Endodermal cell (in vitro differentiated cells): Measurements from ENCODE around the gene DCDC2. TPM values are rescaled to one million over a fixed set of nuclear protein-coding genes. Genes with fewer than 3 reads are reported as not detected.
A peak's percentile ranks its signal among the peaks of the same experiment; 100 is the strongest.

Experiments
- DNase-seq: peaks from one replicate; pipeline ENCODE4 v3.0.0-alpha.2; 2017
- H3K27ac ChIP-seq: 2 replicates; pipeline ENCODE4 v1.5.1; 2013; ENCODE audit warnings: mild to moderate bottlenecking, low read depth, low read length, moderate library complexity
- H3K27me3 ChIP-seq: 2 replicates; pipeline ENCODE4 v1.6.1; 2013; ENCODE audit warnings: mild to moderate bottlenecking, low read length, moderate library complexity; ENCODE audit not compliant: insufficient read depth, control insufficient read depth, poor library complexity, severe bottlenecking
- H3K36me3 ChIP-seq: 2 replicates; pipeline ENCODE4 v1.7.0; 2013; ENCODE audit warnings: mild to moderate bottlenecking, low read length, moderate library complexity; ENCODE audit not compliant: control insufficient read depth, insufficient read depth
- H3K4me1 ChIP-seq: one replicate; pipeline ENCODE4 v1.7.0; 2013; ENCODE audit warnings: low read length; ENCODE audit not compliant: control insufficient read depth, insufficient read depth
- H3K4me3 ChIP-seq: 2 replicates; pipeline ENCODE4 v1.5.1; 2013; ENCODE audit warnings: mild to moderate bottlenecking, low read length, moderate library complexity
- H3K9ac ChIP-seq: 2 replicates; pipeline ENCODE4 v1.6.1; 2013; ENCODE audit warnings: mild to moderate bottlenecking, low read length, moderate library complexity; ENCODE audit not compliant: poor library complexity, severe bottlenecking; ENCODE audit errors: extremely low read depth
- H3K9me3 ChIP-seq: 2 replicates; pipeline ENCODE4 v1.6.1; 2013; ENCODE audit warnings: mild to moderate bottlenecking, low read length, moderate library complexity; ENCODE audit not compliant: control insufficient read depth
- H3K27ac Mint-ChIP-seq: 2 replicates; pipeline ENCODE4 v1.8.0; 2020; ENCODE audit warnings: mixed read lengths
- H3K27me3 Mint-ChIP-seq: 2 replicates; pipeline ENCODE4 v1.8.0; 2021; ENCODE audit warnings: mild to moderate bottlenecking, mixed read lengths; ENCODE audit not compliant: insufficient read depth
- H3K36me3 Mint-ChIP-seq: 2 replicates; pipeline ENCODE4 v1.8.0; 2020; ENCODE audit warnings: low read depth, mixed read lengths
- H3K4me1 Mint-ChIP-seq: 2 replicates; pipeline ENCODE4 v1.8.0; 2020; ENCODE audit warnings: mixed read lengths
- H3K4me3 Mint-ChIP-seq: 2 replicates; pipeline ENCODE4 v1.8.0; 2020; ENCODE audit warnings: mild to moderate bottlenecking, moderate library complexity, mixed read lengths
- H3K9me3 Mint-ChIP-seq: 2 replicates; pipeline ENCODE4 v1.8.0; 2020; ENCODE audit warnings: mild to moderate bottlenecking, mixed read lengths
- CTCF ChIP-seq: fragments of 200-600 bp; sonication (generic); conservative IDR thresholded peaks from 2 replicates; pipeline ENCODE4 v1.5.0; 2021; ENCODE audit warnings: antibody characterized with exemption, mild to moderate bottlenecking
- WGBS, 2 experiments: methylation state at CpG; one replicate each; pipeline versions ENCODE4 v1.1.5 to v1.1.7; 2013; ENCODE audit warnings: missing lambda C conversion rate in 2 of 2, mixed read lengths in 1 of 2; ENCODE audit not compliant: insufficient coverage in 1 of 2, insufficient read length in 1 of 2; 5-methylcytosine and 5-hydroxymethylcytosine counted together
- total RNA-seq, 2 donors: library from RNA; stranded (reverse); fragmentation: NEBNext Ultra II Directional in 1 of 2; extraction: Animal tissue kit (Norgen Biotek cat#: 25700) in 1 of 2; gene quantifications; 2 replicates in 1 of 2; 3 replicates in 1 of 2; pipeline ENCODE4 v1.2.1, GENCODE V29; 2021

Gene DCDC2
- total RNA-seq, 2 donors from 2014 or later: 0.49 to 1.4 TPM

GRCh38 chr6:24251339-24251738 is 106.5 kb downstream of the DCDC2 start:
- Mint-ChIP-seq H3K4me1 (peaks cover 12% of the 10 kb centered on the region), H3K27me3 (no peaks in the 10 kb centered on the region), H3K36me3 (no peaks in the 10 kb centered on the region), H3K27ac (no peak overlapping the region), H3K4me3 (no peak overlapping the region), H3K9me3 (peaks cover 4% of the 10 kb centered on the region)
- no peaks in the 10 kb centered on the region for H3K36me3 ChIP-seq
- H3K27me3 ChIP-seq: no peaks in the 10 kb centered on the region
- 75 to 83% methylated on average over 2 of the region's 2 CpGs for WGBS, 2 experiments
- no peak for TF ChIP-seq CTCF
- DNase-seq: peak; percentile 59
- peak overlapping the region; percentile 85 for H3K27ac ChIP-seq
- H3K4me1 ChIP-seq: no peaks in the 10 kb centered on the region
- no peak overlapping the region for H3K9ac ChIP-seq
- peaks cover 28% of the 10 kb centered on the region for H3K9me3 ChIP-seq
- no peak overlapping the region for H3K4me3 ChIP-seq

GRCh38 chr6:24249926-24250325 is 107.9 kb downstream of the DCDC2 start:
- no peak overlapping the region for H3K27ac Mint-ChIP-seq
- H3K36me3 ChIP-seq: no peaks in the 10 kb centered on the region
- no peaks in the 10 kb centered on the region for H3K4me1 ChIP-seq
- peaks cover 4% of the 10 kb centered on the region for H3K9me3 Mint-ChIP-seq
- no peak overlapping the region for H3K4me3 ChIP-seq
- H3K27me3 ChIP-seq: no peaks in the 10 kb centered on the region
- H3K36me3 Mint-ChIP-seq: no peaks in the 10 kb centered on the region
- no peak overlapping the region for H3K4me3 Mint-ChIP-seq
- peaks cover 12% of the 10 kb centered on the region for H3K4me1 Mint-ChIP-seq
- no peak for TF ChIP-seq CTCF
- no peaks in the 10 kb centered on the region for H3K27me3 Mint-ChIP-seq
- no peak overlapping the region for H3K9ac ChIP-seq
- peaks cover 25% of the 10 kb centered on the region for H3K9me3 ChIP-seq
- DNase-seq: no peak
- 72 to 75% methylated on average over 3 to 4 of the region's 4 CpGs for WGBS, 2 experiments
- no peak overlapping the region for H3K27ac ChIP-seq

GRCh38 chr6:24245275-24245674 is 112.6 kb downstream of the DCDC2 start:
- H3K36me3 ChIP-seq: no peaks in the 10 kb centered on the region
- Mint-ChIP-seq H3K27me3 (no peaks in the 10 kb centered on the region), H3K4me1 (peaks cover 11% of the 10 kb centered on the region), H3K36me3 (no peaks in the 10 kb centered on the region), H3K9me3 (no peaks in the 10 kb centered on the region), H3K27ac (no peak overlapping the region), H3K4me3 (no peak overlapping the region)
- no peak overlapping the region for H3K27ac ChIP-seq
- WGBS, 2 experiments: 83 to 96% methylated on average over 2 of the region's 2 CpGs
- H3K9ac ChIP-seq: no peak overlapping the region
- no peak for DNase-seq
- no peaks in the 10 kb centered on the region for H3K4me1 ChIP-seq
- TF ChIP-seq CTCF: no peak
- H3K27me3 ChIP-seq: no peaks in the 10 kb centered on the region
- H3K4me3 ChIP-seq: no peak overlapping the region
- no peaks in the 10 kb centered on the region for H3K9me3 ChIP-seq
